Thyroid gland (tissue), 4 donors: Measurements from ENCODE around the gene SF3B2.

Experiments
- CTCF ChIP-seq, 6 experiments: fragments of 200-600 bp in 3 of 6; fragments of 450-650 bp in 3 of 6; sonication (generic) in 3 of 6; IDR thresholded peaks; one replicate each; pipeline ENCODE4 v1.5.1; 2016 to 2019; ENCODE audit warnings: antibody characterized with exemption in 6 of 6, mild to moderate bottlenecking in 2 of 6, inconsistent platforms in 1 of 6, moderate library complexity in 1 of 6
- POLR2A ChIP-seq, 2 donors: fragments of 450-650 bp; IDR thresholded peaks; one replicate each; pipeline ENCODE4 v1.6.1; 2017; ENCODE audit warnings: antibody characterized with exemption in 2 of 2, mild to moderate bottlenecking in 2 of 2, moderate library complexity in 1 of 2

- TF ChIP-seq CTCF (IDR thresholded peaks at IDR 0.05) (no peak), POLR2A (IDR thresholded peaks at IDR 0.05) (no peak)
Observed at GRCh38 chr11:66081505-66081904, 29.3 kb downstream of the SF3B2 start.
